ENCODE data around the gene COX18. TPM values are rescaled to one million over a fixed set of nuclear protein-coding genes. Genes with fewer than 3 reads are reported as not detected.

COX18 gene
- 10 to 100 TPM; 25.3 to 59.5 (median 32.0) TPM for total RNA-seq
- polyA plus RNA-seq = 10 to 100 TPM in 2 of 3 donors, 1 to 10 TPM in 1; 8.3 to 27.2 (median 13.7) TPM
- long read RNA-seq, donor 1, full-length matches to known transcripts = 4 of 4 reads
- long read RNA-seq, donor 1, partial matches to known transcripts = 0 of 4 reads
- long read RNA-seq, donor 1, other reads (novel, unspliced or antisense) = 0 of 4 reads
- long read RNA-seq, donor 2, full-length matches to known transcripts = 4 of 4 reads
- long read RNA-seq, donor 2, partial matches to known transcripts = 0 of 4 reads
- long read RNA-seq, donor 2, other reads (novel, unspliced or antisense) = 0 of 4 reads
- long read RNA-seq, donor 3, full-length matches to known transcripts = 2 of 2 reads
- long read RNA-seq, donor 3, partial matches to known transcripts = 0 of 2 reads
- long read RNA-seq, donor 3, other reads (novel, unspliced or antisense) = 0 of 2 reads
- long read RNA-seq, donor 4, full-length matches to known transcripts = 5 of 8 reads
- long read RNA-seq, donor 4, partial matches to known transcripts = 2 of 8 reads
- long read RNA-seq, donor 4, other reads (novel, unspliced or antisense) = 1 of 8 reads
- long read RNA-seq, donor 5, full-length matches to known transcripts = 6 of 9 reads
- long read RNA-seq, donor 5, partial matches to known transcripts = 0 of 9 reads
- long read RNA-seq, donor 5, other reads (novel, unspliced or antisense) = 3 of 9 reads
- long read RNA-seq, donor 6, full-length matches to known transcripts = 3 of 5 reads
- long read RNA-seq, donor 6, partial matches to known transcripts = 0 of 5 reads
- long read RNA-seq, donor 6, other reads (novel, unspliced or antisense) = 2 of 5 reads
- long read RNA-seq, donor 7, full-length matches to known transcripts = 2 of 2 reads
- long read RNA-seq, donor 7, partial matches to known transcripts = 0 of 2 reads
- long read RNA-seq, donor 7, other reads (novel, unspliced or antisense) = 0 of 2 reads
- long read RNA-seq, donor 8, full-length matches to known transcripts = 10 of 10 reads
- long read RNA-seq, donor 8, partial matches to known transcripts = 0 of 10 reads
- long read RNA-seq, donor 8, other reads (novel, unspliced or antisense) = 0 of 10 reads
- long read RNA-seq, donor 9, full-length matches to known transcripts = 6 of 6 reads
- long read RNA-seq, donor 9, partial matches to known transcripts = 0 of 6 reads
- long read RNA-seq, donor 9, other reads (novel, unspliced or antisense) = 0 of 6 reads
- long read RNA-seq, donor 10, partial matches to known transcripts = 0 of 1 reads
- long read RNA-seq, donor 10, other reads (novel, unspliced or antisense) = 0 of 1 reads

- intact Hi-C loops (cut with DNase I) = loop anchor here (10.0 kb wide), 2 partner anchors 185 to 195 kb away; partner anchors contain the start of gene ANKRD17 (in 1 of the 2)
- no peaks in the 10 kb centered on the region for H3K27me3 ChIP-seq
- peak within 1 kb of the TSS; percentile 95 to 100 (median 97) for H3K27ac ChIP-seq
- peaks cover 7 to 15% of the 10 kb centered on the region in 2 donors for H3K4me1 ChIP-seq (replicated peaks in 1 of 2)
- DNase-seq = peak; percentile 97 to 99 (median 98)
- 0% methylated on average over 17 to 62 of the region's 62 CpGs for WGBS, 4 donors
- TF ChIP-seq POLR2A (IDR thresholded peaks at IDR 0.05) = peak; percentile 87 to 98
- TF ChIP-seq CTCF (IDR thresholded peaks at IDR 0.05) = peak in 2 of 6 experiments; percentile 27
- H3K4me3 ChIP-seq = peak within 1 kb of the TSS; percentile 62 to 92 (median 84)
- no peaks in the 10 kb centered on the region for H3K9me3 ChIP-seq (replicated peaks in 1 of 3)
- no peaks in the 10 kb centered on the region for H3K36me3 ChIP-seq (replicated peaks in 1 of 2)
Measured at GRCh38 chr4:73069338-73070073, at the start of gene COX18. Gene COX18 (minus strand): TSS chr4:73069716. CDS start chr4:73069649, 67 bp downstream.

- DNase-seq = no peak
- 92 to 95% (median 94%) methylated on average over 4 of the region's 4 CpGs for WGBS, 4 donors
- Histone ChIP-seq H3K27me3 (no peaks in the 10 kb centered on the region), H3K27ac (no peak overlapping the region), H3K4me3 (no peak overlapping the region), H3K4me1 (replicated peaks in 1 of 2) (no peaks in the 10 kb centered on the region), H3K36me3 (replicated peaks in 1 of 2) (peaks cover 0 to 33% of the 10 kb centered on the region in 2 donors), H3K9me3 (replicated peaks in 1 of 3) (no peaks in the 10 kb centered on the region)
- TF ChIP-seq POLR2A (IDR thresholded peaks at IDR 0.05) (no peak), CTCF (IDR thresholded peaks at IDR 0.05) (no peak)
- intact Hi-C loops (cut with DNase I) = no loop called here
Measured at GRCh38 chr4:73109493-73109892, 40.0 kb upstream of the COX18 start.

- H3K4me1 ChIP-seq (replicated peaks in 1 of 2) = no peaks in the 10 kb centered on the region
- no peak for TF ChIP-seq POLR2A (IDR thresholded peaks at IDR 0.05)
- TF ChIP-seq CTCF (IDR thresholded peaks at IDR 0.05) = no peak
- no peaks in the 10 kb centered on the region for H3K9me3 ChIP-seq (replicated peaks in 1 of 3)
- intact Hi-C loops (cut with DNase I) = no loop called here
- no peak overlapping the region for H3K4me3 ChIP-seq
- H3K27ac ChIP-seq = no peak overlapping the region
- H3K27me3 ChIP-seq = no peaks in the 10 kb centered on the region
- WGBS, 4 donors = 95 to 97% (median 96%) methylated on average over 5 of the region's 5 CpGs
- no peak for DNase-seq
- H3K36me3 ChIP-seq (replicated peaks in 1 of 2) = peaks cover 0 to 37% of the 10 kb centered on the region in 2 donors
Measured at GRCh38 chr4:73104695-73105094, 35.2 kb upstream of the COX18 start.
